Panc1 (cell line): ENCODE measurements around the gene OR10W1. TPM values are rescaled to one million over a fixed set of nuclear protein-coding genes. Genes with fewer than 3 reads are reported as not detected.

ENCODE experiments used
- ATAC-seq: fragments of 200-7000 bp; cut with Tn5 transposase; 2 replicates; pipeline ENCODE4 v1.9.1; 2020; ENCODE audit warnings: mild to moderate bottlenecking, moderate library complexity
- BruUV-seq: library from RNA; stranded (reverse); fragments of 400-500 nt; replicated peaks from 2 replicates; lab custom pipeline; 2021; lab: Mats Ljungman, UMichigan
- CTCF ChIA-PET: fragments of 300-600 bp; sonication (Branson Sonifier 250); formaldehyde crosslinking; loops from one replicate; lab custom pipeline; 2022; ENCODE audit warnings: antibody characterized with exemption; lab: Charles Lee
- POLR2A ChIA-PET: fragments of 300-600 bp; sonication (Branson Sonifier 250); formaldehyde crosslinking; loops from one replicate; lab custom pipeline; 2022; ENCODE audit warnings: antibody characterized with exemption; lab: Charles Lee
- DNase-seq: peaks from one replicate; pipeline ENCODE4 v3.0.0-alpha.2; 2010; ENCODE audit warnings: low read depth, low spot score
- H3K27ac ChIP-seq: 2 replicates; pipeline ENCODE4 v1.5.1; 2011; ENCODE audit warnings: mild to moderate bottlenecking, low read length, inconsistent platforms
- H3K27me3 ChIP-seq: fragments of 200-500 bp; sonication (Bioruptor generic); 2 replicates; pipeline ENCODE4 v1.6.0; 2014; ENCODE audit warnings: low read length, inconsistent platforms; ENCODE audit not compliant: control insufficient read depth, insufficient read depth
- H3K36me3 ChIP-seq: fragments of 200-500 bp; sonication (Bioruptor generic); 2 replicates; pipeline ENCODE4 v1.5.1; 2014; ENCODE audit warnings: inconsistent platforms, mild to moderate bottlenecking, low read length, moderate library complexity; ENCODE audit not compliant: control insufficient read depth, insufficient read depth
- H3K4me1 ChIP-seq: 2 replicates; pipeline ENCODE4 v1.5.1; 2011; ENCODE audit warnings: inconsistent platforms, mild to moderate bottlenecking, low read length, moderate library complexity; ENCODE audit not compliant: control insufficient read depth, insufficient read depth
- H3K4me3 ChIP-seq, 2 experiments: 2 replicates each; pipeline ENCODE4 v1.5.1; 2011 to 2012; ENCODE audit warnings: low read depth in 2 of 2, low read length in 2 of 2, mild to moderate bottlenecking in 2 of 2, inconsistent platforms in 1 of 2, moderate library complexity in 1 of 2
- H3K9me3 ChIP-seq: fragments of 200-500 bp; sonication (Bioruptor generic); 2 replicates; pipeline ENCODE4 v1.5.1; 2014; ENCODE audit warnings: low read depth, mild to moderate bottlenecking, inconsistent platforms, low read length, moderate library complexity; ENCODE audit not compliant: control insufficient read depth, insufficient read depth
- POLR2AphosphoS5 ChIP-seq: IDR thresholded peaks from 2 replicates; pipeline ENCODE4 v1.6.1; 2012; ENCODE audit warnings: mild to moderate bottlenecking, low read depth, low read length, moderate library complexity
- SIN3A ChIP-seq: IDR thresholded peaks from 2 replicates; pipeline ENCODE4 v1.6.1; 2012; ENCODE audit warnings: low read depth, mild to moderate bottlenecking, low read length, moderate library complexity, borderline replicate concordance; ENCODE audit not compliant: insufficient read depth
- TCF7L2 ChIP-seq: IDR thresholded peaks from 2 replicates; pipeline ENCODE4 v1.6.1; 2011; ENCODE audit warnings: mild to moderate bottlenecking, low read depth, low read length, inconsistent platforms
- in situ Hi-C: cut with HindIII; loops from 2 replicates; pipeline ENCODE4 v1.10.0; 2016; ENCODE audit warnings: low sequenced_read_pairs, low pct_unique_long_range_greater_than_20kb
- intact Hi-C: fragments of 100-400 bp; cut with micrococcal nuclease; formaldehyde crosslinking; loops from one replicate; pipeline ENCODE4 v1.10.0; 2022; ENCODE audit not compliant: unreplicated experiment
- total RNA-seq: library from RNA; stranded (reverse); gene quantifications from one replicate; pipeline ENCODE4 v1.2.1, GENCODE V29; 2021; ENCODE audit not compliant: unreplicated experiment
- TF ChIP-seq, protein P1 (sequence below), 2 experiments: IDR thresholded peaks; 2 replicates each; pipeline ENCODE4 v1.6.1; 2011 to 2012; ENCODE audit warnings: low read depth in 2 of 2, control low read depth in 1 of 2, low read length in 1 of 2, mild to moderate bottlenecking in 1 of 2, moderate library complexity in 1 of 2; ENCODE audit not compliant: insufficient read depth in 1 of 2
- TF ChIP-seq, protein P2 (sequence below): fragments of 450-650 bp; IDR thresholded peaks from 2 replicates; pipeline ENCODE4 v1.5.1; 2017; ENCODE audit warnings: mild to moderate bottlenecking

Gene OR10W1
- total RNA-seq, 1 experiment from 2014 or later, result not detected

DNA sequence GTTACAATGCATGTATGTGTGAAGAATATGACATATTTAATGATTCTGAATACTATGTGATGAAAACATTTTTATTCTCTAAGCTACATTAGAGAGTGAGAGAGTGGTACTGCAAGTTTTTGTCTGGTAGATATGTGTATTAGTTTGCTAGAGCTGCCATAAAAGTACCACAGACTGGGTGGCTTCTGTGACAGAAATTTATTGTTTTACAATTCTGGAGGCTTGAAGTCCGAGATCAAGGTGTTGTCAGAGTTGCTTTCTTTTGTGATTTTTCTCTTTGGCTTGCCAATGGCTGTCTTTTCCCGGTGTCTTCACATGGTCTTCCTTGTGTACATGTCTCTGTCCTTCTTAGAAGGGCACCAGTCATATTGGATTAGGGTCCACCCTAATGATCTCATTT lies 6.9 kb upstream of the OR10W1 start:
- DNase-seq, result no peak
- in situ Hi-C loops, result no loop called here
- no peak for TF ChIP-seq SIN3A

DNA sequence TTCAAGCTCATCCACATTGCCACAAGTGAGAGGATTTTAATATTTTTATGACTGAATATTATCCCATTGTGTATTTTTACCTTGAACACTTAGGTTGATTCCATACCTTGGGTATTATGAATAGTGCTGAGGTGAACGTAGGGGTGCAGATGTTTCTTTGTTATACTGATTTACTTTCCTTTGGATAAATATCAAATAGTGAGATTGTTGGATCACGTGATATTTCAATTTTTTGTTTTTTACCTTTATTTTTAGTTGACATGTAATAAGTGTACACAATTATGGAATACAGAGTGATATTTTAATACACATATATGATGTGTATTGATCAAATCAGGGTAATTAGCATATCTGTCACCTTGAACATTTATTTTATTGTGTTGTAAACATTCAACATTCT lies 8.1 kb downstream of the OR10W1 start:
- ATAC-seq (no peak), DNase-seq (no peak)
- TF ChIP-seq, protein P1, sequence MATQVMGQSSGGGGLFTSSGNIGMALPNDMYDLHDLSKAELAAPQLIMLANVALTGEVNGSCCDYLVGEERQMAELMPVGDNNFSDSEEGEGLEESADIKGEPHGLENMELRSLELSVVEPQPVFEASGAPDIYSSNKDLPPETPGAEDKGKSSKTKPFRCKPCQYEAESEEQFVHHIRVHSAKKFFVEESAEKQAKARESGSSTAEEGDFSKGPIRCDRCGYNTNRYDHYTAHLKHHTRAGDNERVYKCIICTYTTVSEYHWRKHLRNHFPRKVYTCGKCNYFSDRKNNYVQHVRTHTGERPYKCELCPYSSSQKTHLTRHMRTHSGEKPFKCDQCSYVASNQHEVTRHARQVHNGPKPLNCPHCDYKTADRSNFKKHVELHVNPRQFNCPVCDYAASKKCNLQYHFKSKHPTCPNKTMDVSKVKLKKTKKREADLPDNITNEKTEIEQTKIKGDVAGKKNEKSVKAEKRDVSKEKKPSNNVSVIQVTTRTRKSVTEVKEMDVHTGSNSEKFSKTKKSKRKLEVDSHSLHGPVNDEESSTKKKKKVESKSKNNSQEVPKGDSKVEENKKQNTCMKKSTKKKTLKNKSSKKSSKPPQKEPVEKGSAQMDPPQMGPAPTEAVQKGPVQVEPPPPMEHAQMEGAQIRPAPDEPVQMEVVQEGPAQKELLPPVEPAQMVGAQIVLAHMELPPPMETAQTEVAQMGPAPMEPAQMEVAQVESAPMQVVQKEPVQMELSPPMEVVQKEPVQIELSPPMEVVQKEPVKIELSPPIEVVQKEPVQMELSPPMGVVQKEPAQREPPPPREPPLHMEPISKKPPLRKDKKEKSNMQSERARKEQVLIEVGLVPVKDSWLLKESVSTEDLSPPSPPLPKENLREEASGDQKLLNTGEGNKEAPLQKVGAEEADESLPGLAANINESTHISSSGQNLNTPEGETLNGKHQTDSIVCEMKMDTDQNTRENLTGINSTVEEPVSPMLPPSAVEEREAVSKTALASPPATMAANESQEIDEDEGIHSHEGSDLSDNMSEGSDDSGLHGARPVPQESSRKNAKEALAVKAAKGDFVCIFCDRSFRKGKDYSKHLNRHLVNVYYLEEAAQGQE (IDR thresholded peaks at IDR 0.05; ENCODE audit: insufficient read depth in 1 of 2, low read depth in 2 of 2, low read length in 1 of 2), result no peak
- TF ChIP-seq, protein P2, sequence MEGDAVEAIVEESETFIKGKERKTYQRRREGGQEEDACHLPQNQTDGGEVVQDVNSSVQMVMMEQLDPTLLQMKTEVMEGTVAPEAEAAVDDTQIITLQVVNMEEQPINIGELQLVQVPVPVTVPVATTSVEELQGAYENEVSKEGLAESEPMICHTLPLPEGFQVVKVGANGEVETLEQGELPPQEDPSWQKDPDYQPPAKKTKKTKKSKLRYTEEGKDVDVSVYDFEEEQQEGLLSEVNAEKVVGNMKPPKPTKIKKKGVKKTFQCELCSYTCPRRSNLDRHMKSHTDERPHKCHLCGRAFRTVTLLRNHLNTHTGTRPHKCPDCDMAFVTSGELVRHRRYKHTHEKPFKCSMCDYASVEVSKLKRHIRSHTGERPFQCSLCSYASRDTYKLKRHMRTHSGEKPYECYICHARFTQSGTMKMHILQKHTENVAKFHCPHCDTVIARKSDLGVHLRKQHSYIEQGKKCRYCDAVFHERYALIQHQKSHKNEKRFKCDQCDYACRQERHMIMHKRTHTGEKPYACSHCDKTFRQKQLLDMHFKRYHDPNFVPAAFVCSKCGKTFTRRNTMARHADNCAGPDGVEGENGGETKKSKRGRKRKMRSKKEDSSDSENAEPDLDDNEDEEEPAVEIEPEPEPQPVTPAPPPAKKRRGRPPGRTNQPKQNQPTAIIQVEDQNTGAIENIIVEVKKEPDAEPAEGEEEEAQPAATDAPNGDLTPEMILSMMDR, result no peak
- no peak for TF ChIP-seq SIN3A
- TF ChIP-seq TCF7L2, result no peak
- no peak for TF ChIP-seq POLR2AphosphoS5
- Histone ChIP-seq H3K36me3 (no peaks in the 10 kb centered on the region), H3K9me3 (no peaks in the 10 kb centered on the region), H3K4me3 (no peak overlapping the region), H3K4me1 (no peaks in the 10 kb centered on the region), H3K27ac (no peak overlapping the region), H3K27me3 (no peaks in the 10 kb centered on the region)
- intact Hi-C loops, result no loop called here
- in situ Hi-C loops, result no loop called here
- CTCF ChIA-PET, result no interaction called here
- POLR2A ChIA-PET, result no interaction called here
- BruUV-seq, result no TSS peak

More for the DNA sequence above, 6.9 kb upstream of the OR10W1 start:
- no peaks in the 10 kb centered on the region for H3K27me3 ChIP-seq
- H3K27ac ChIP-seq, result no peak overlapping the region
- ATAC-seq, result no peak
- intact Hi-C loops, result no loop called here
- H3K9me3 ChIP-seq, result no peaks in the 10 kb centered on the region
- CTCF ChIA-PET, result no interaction called here
- BruUV-seq, result no TSS peak
- no peaks in the 10 kb centered on the region for H3K4me1 ChIP-seq
- no peaks in the 10 kb centered on the region for H3K36me3 ChIP-seq
- POLR2A ChIA-PET, result no interaction called here
- H3K4me3 ChIP-seq, result no peak overlapping the region

DNA sequence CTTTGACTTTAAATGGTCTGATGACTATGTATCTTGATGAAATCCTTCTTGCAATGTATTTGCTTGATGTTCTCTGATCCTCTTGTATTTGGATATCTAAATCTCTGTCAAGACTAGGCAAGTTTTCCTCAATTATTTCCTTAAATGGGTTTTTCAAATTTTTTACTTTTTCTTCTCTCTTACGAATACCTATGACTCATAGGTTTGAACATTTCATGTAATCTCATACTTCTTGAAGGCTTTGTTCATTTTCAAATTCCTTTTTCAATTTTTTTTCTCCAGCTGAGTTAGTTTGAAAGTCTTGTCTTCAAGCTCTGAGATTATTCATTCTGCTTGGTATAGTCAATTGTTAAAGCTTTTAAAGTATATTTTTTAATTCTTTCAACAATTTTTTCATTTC lies 13.1 kb downstream of the OR10W1 start:
- BruUV-seq, result no TSS peak
- TF ChIP-seq, protein P2, result no peak
- TF ChIP-seq SIN3A, result no peak
- TF ChIP-seq POLR2AphosphoS5, result no peak
- no peak for TF ChIP-seq TCF7L2
- TF ChIP-seq, protein P1 (IDR thresholded peaks at IDR 0.05; ENCODE audit: insufficient read depth in 1 of 2, low read depth in 2 of 2, low read length in 1 of 2), result no peak
- DNase-seq (no peak), ATAC-seq (no peak)
- Histone ChIP-seq H3K4me1 (no peaks in the 10 kb centered on the region), H3K27me3 (no peaks in the 10 kb centered on the region), H3K4me3 (no peak overlapping the region), H3K36me3 (no peaks in the 10 kb centered on the region), H3K27ac (no peak overlapping the region), H3K9me3 (no peaks in the 10 kb centered on the region)
- intact Hi-C loops (no loop called here), in situ Hi-C loops (no loop called here)
- ChIA-PET POLR2A (no interaction called here), CTCF (no interaction called here)
